PC-9 (cell line): Measurements from ENCODE around the gene PHF20. TPM values are rescaled to one million over a fixed set of nuclear protein-coding genes. Genes with fewer than 3 reads are reported as not detected.
"Not testable (repeated sequence)": the region's sequence is repeated elsewhere in the genome, so short reads cannot be mapped to it uniquely, and the experiment has no call there.

Experiments
- BruUV-seq: library from RNA; stranded (reverse); fragments of 400-500 nt; replicated peaks from 2 replicates; lab custom pipeline; 2021; lab: Mats Ljungman, UMichigan
- CTCF ChIA-PET: fragments of 300-600 bp; sonication (Branson Sonifier 250); formaldehyde crosslinking; loops from one replicate; lab custom pipeline; 2022; ENCODE audit warnings: antibody characterized with exemption; lab: Charles Lee
- POLR2A ChIA-PET: fragments of 300-600 bp; sonication (Branson Sonifier 250); formaldehyde crosslinking; loops from one replicate; lab custom pipeline; 2022; ENCODE audit warnings: antibody characterized with exemption; ENCODE audit not compliant: unreplicated experiment; lab: Charles Lee
- DNase-seq, 2 experiments: peaks; one replicate each; pipeline versions ENCODE4 v3.0.0 to v3.0.0-alpha.2; 2015 to 2022; ENCODE audit warnings: mixed read lengths in 1 of 2
- H2AFZ ChIP-seq: fragments of 200-600 bp; sonication (generic); 2 replicates; pipeline ENCODE4 v1.8.1; 2017; ENCODE audit warnings: antibody characterized with exemption
- H3F3A ChIP-seq: fragments of 200-600 bp; sonication (generic); 2 replicates; pipeline ENCODE4 v1.8.1; 2017; ENCODE audit warnings: antibody characterized with exemption, mild to moderate bottlenecking, low read depth; ENCODE audit not compliant: insufficient read depth
- H3K27ac ChIP-seq: fragments of 200-600 bp; sonication (generic); 2 replicates; pipeline ENCODE4 v1.6.1; 2016; ENCODE audit warnings: mixed run types
- H3K27me3 ChIP-seq: fragments of 200-600 bp; sonication (generic); 2 replicates; pipeline ENCODE4 v1.6.1; 2016; ENCODE audit warnings: low read depth, mixed run types; ENCODE audit not compliant: insufficient read depth
- H3K36me3 ChIP-seq: fragments of 200-600 bp; sonication (generic); 2 replicates; pipeline ENCODE4 v1.6.1; 2016; ENCODE audit warnings: low read depth, mixed run types
- H3K4me1 ChIP-seq: fragments of 200-600 bp; sonication (generic); replicated peaks from 2 replicates; pipeline ENCODE4 v1.6.1; 2016; ENCODE audit warnings: mixed run types; ENCODE audit not compliant: insufficient read depth
- H3K4me2 ChIP-seq: fragments of 200-600 bp; sonication (generic); 2 replicates; pipeline ENCODE4 v1.6.1; 2017; ENCODE audit warnings: mixed run types
- H3K4me3 ChIP-seq: fragments of 200-600 bp; sonication (generic); 2 replicates; pipeline ENCODE4 v1.6.1; 2016; ENCODE audit warnings: mixed run types
- H3K79me2 ChIP-seq: fragments of 200-600 bp; sonication (generic); 2 replicates; pipeline ENCODE4 v1.6.1; 2017; ENCODE audit warnings: low read depth, mixed run types
- H3K9me2 ChIP-seq: fragments of 200-600 bp; sonication (generic); 2 replicates; pipeline ENCODE4 v1.8.1; 2017; ENCODE audit warnings: mild to moderate bottlenecking; ENCODE audit not compliant: insufficient read depth
- H3K9me3 ChIP-seq: fragments of 200-600 bp; sonication (generic); 2 replicates; pipeline ENCODE4 v1.8.1; 2016; ENCODE audit warnings: low read depth; ENCODE audit not compliant: insufficient read depth
- H4K20me1 ChIP-seq: fragments of 200-600 bp; sonication (generic); 2 replicates; pipeline ENCODE4 v1.8.1; 2017; ENCODE audit not compliant: insufficient read depth
- CTCF ChIP-seq: fragments of 200-600 bp; sonication (generic); conservative IDR thresholded peaks from 2 replicates; pipeline ENCODE4 v1.6.1; 2017; ENCODE audit warnings: mixed run types, antibody characterized with exemption, mild to moderate bottlenecking, moderate library complexity
- EZH2 ChIP-seq: fragments of 200-600 bp; sonication (generic); IDR thresholded peaks from 2 replicates; pipeline ENCODE4 v1.8.0; 2017; ENCODE audit warnings: antibody characterized with exemption, low read depth
- intact Hi-C: fragments of 100-400 bp; cut with micrococcal nuclease; formaldehyde crosslinking; loops from one replicate; pipeline ENCODE4 v1.10.0; 2022; ENCODE audit not compliant: unreplicated experiment
- total RNA-seq: library from RNA; stranded (reverse); gene quantifications from 2 replicates; pipeline ENCODE4 v1.2.3, GENCODE V29; 2021

Gene PHF20
- total RNA-seq, 1 experiment from 2014 or later, result 59.8 TPM

GRCh38 chr20:35845561-35845960 lies 73.7 kb downstream of the PHF20 start:
- DNase-seq, result peak in 1 of 2 experiments; percentile 15
- Histone ChIP-seq H3K79me2 (no peaks in the 10 kb centered on the region), H3K27me3 (no peaks in the 10 kb centered on the region), H3K4me1 (no peaks in the 10 kb centered on the region), H3F3A (peaks cover 10% of the 10 kb centered on the region; the same call in 1 of the 2 replicates), H2AFZ (no peak overlapping the region), H3K27ac (no peak overlapping the region), H3K9me3 (0 out of 2 replicates have a peak, but pooled peaks cover 8% of the 10 kb centered on the region), H3K9me2 (no peaks in the 10 kb centered on the region), H3K4me2 (no peak overlapping the region), H3K36me3 (peaks cover 7% of the 10 kb centered on the region; the same call in 1 of the 2 replicates), H4K20me1 (no peaks in the 10 kb centered on the region), H3K4me3 (no peak overlapping the region)
- TF ChIP-seq CTCF (no peak), EZH2 (no peak)
- ChIA-PET CTCF (no interaction called here), POLR2A (interaction anchor here (0.6 kb wide), 1 partner anchor 18 kb away, joined by 22 read pairs; no protein-coding TSS in a partner anchor)
- intact Hi-C loops, result no loop called here
- BruUV-seq, result no TSS peak

- H3K27me3 ChIP-seq, result no peaks in the 10 kb centered on the region
- CTCF ChIA-PET, result interaction anchor here (0.7 kb wide), 1 partner anchor 9 kb away, joined by 3 read pairs; no protein-coding TSS in a partner anchor
- H3K79me2 ChIP-seq, result no peaks in the 10 kb centered on the region
- TF ChIP-seq CTCF, result no peak
- no peak for TF ChIP-seq EZH2
- intact Hi-C loops, result no loop called here
- POLR2A ChIA-PET, result interaction anchor here (0.7 kb wide), 1 partner anchor 234 kb away, joined by 6 read pairs; the partner anchor contains the start of gene SPAG4
- BruUV-seq, result no TSS peak
- no peak overlapping the region for H3K4me2 ChIP-seq
- H3K4me3 ChIP-seq, result no peak overlapping the region
- peaks cover 10% of the 10 kb centered on the region; the same call in 1 of the 2 replicates for H3F3A ChIP-seq
- no peak for DNase-seq
- no peak overlapping the region for H3K27ac ChIP-seq
- no peaks in the 10 kb centered on the region for H4K20me1 ChIP-seq
- no peaks in the 10 kb centered on the region for H3K9me2 ChIP-seq
- H2AFZ ChIP-seq, result no peak overlapping the region
- H3K4me1 ChIP-seq, result no peaks in the 10 kb centered on the region
- H3K9me3 ChIP-seq, result no peaks in the 10 kb centered on the region
- no peaks in the 10 kb centered on the region for H3K36me3 ChIP-seq
These were observed 77.9 kb downstream of the PHF20 start for GRCh38 chr20:35849706-35850105.

- BruUV-seq, intact Hi-C loops, H3K9me3 ChIP-seq, H2AFZ ChIP-seq, DNase-seq, H3K4me3 ChIP-seq, POLR2A ChIA-PET, H3K4me2 ChIP-seq, H3K9me2 ChIP-seq, H3K4me1 ChIP-seq, H3K36me3 ChIP-seq, H3F3A ChIP-seq, H4K20me1 ChIP-seq, H3K79me2 ChIP-seq, H3K27ac ChIP-seq, H3K27me3 ChIP-seq: not testable (repeated sequence)
- CTCF ChIA-PET, result interaction anchor here (0.6 kb wide), 1 partner anchor 663 kb away, joined by 3 read pairs; no protein-coding TSS in a partner anchor
These were observed 79.8 kb downstream of the PHF20 start for GRCh38 chr20:35851659-35852058.
